Left lung (tissue), 10 donors: ENCODE measurements around the gene MON2. TPM values are rescaled to one million over a fixed set of nuclear protein-coding genes. Genes with fewer than 3 reads are reported as not detected.
A peak's percentile ranks its signal among the peaks of the same experiment; 100 is the strongest.

Experiments
- ATAC-seq: fragments of 200-7000 bp; cut with Tn5 transposase; one replicate; pipeline ENCODE4 v1.9.1; 2020; ENCODE audit warnings: moderate library complexity
- DNase-seq, 4 donors: peaks; one replicate each; pipeline ENCODE4 v3.0.0-alpha.2; 2013 to 2020
- H3K27ac ChIP-seq, 2 donors: fragments of 200-600 bp; sonication (generic) in 1 of 2; one replicate each; pipeline versions ENCODE4 v1.5.0 to v1.8.0; 2020 to 2021
- H3K27me3 ChIP-seq, 2 donors: fragments of 200-600 bp; sonication (generic) in 1 of 2; one replicate each; pipeline versions ENCODE4 v1.5.0 to v1.8.0; 2020 to 2021
- H3K36me3 ChIP-seq, 2 donors: fragments of 200-600 bp; sonication (generic) in 1 of 2; one replicate each; pipeline versions ENCODE4 v1.5.0 to v1.8.0; 2020 to 2021
- H3K4me1 ChIP-seq, 2 donors: fragments of 200-600 bp; one replicate each; pipeline ENCODE4 v1.8.0; 2021
- H3K4me3 ChIP-seq, 2 donors: fragments of 200-600 bp; sonication (generic) in 1 of 2; one replicate each; pipeline versions ENCODE4 v1.5.0 to v1.8.0; 2020 to 2021; ENCODE audit warnings: mild to moderate bottlenecking in 1 of 2
- H3K9me3 ChIP-seq, 2 donors: fragments of 200-600 bp; sonication (generic) in 1 of 2; one replicate each; pipeline versions ENCODE4 v1.5.0 to v1.8.0; 2020 to 2021
- intact Hi-C, 2 donors: fragments of 100-400 bp; cut with DNase I; formaldehyde crosslinking; loops; one replicate each; pipeline versions ENCODE4 v1.11.2 to v1.14.2; 2022
- polyA plus RNA-seq, 6 donors: library from polyadenylated mRNA; unstranded; fragments of 120-200 nt; gene quantifications; one replicate each; pipeline ENCODE4 v1.2.1, GENCODE V29; 2013; ENCODE audit not compliant: insufficient read length in 6 of 6
- total RNA-seq, 2 donors: library from RNA; stranded (reverse); fragmentation: NEBNext Ultra II Directional; extraction: Animal tissue kit (Norgen Biotek cat#: 25700); gene quantifications; one replicate each; pipeline ENCODE4 v1.2.1, GENCODE V29; 2021
- TF ChIP-seq, protein P1 (sequence below), 2 donors: fragments of 200-600 bp; sonication (generic) in 1 of 2; IDR thresholded peaks; one replicate each; pipeline versions ENCODE4 v1.5.0 to v1.8.0; 2021; ENCODE audit warnings: antibody characterized with exemption in 2 of 2
- donor health status: DM: no; HTN: yes; CAD: no.
- donor health status: DM: no; HTN: no; CAD: no.

The MON2 gene
- total and polyA plus RNA-seq, 8 donors: 48.5 to 96.2 (median 79.2) TPM

DNA sequence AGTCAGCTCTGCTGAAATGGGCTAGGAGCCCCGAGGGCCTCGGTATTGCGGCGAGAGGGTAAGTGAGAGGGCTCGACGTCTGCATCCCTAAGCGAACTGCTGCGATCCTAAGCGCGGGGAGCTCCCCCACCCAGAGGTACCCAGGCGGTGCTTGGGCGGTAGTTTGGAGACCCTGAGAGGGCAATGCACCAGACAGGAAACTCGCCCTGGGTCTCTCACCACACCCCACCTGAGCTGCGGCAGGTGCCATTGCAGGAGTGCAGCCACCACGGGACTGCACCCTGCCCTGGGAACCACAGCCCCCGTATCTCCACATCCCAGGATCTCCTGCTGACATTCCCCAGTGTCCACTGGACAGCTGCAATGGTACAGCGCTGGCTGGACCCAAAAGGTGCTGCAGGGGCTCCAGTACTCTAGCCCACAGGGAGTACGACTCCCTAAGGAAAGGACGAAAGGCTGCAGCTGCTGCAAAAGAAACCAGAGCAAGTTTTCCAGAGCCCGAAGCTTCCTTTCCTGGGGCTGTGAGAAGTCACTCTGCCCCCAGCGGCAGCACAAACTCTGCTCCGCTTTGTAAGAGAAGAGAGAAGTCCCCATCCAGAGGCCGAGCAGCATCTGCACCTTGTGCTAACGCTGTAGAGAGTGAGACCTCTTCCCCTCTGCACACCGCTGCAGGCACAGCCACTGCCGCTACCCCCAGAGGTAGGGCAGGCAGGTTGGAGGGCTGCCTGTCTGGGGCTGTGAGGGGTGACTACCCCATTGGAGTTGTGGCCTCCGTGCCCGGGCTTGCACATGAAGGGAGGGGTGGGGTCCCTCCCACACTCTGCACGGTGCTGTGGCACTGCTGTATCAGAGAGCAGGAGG lies 31.1 kb upstream of the MON2 start:
- H3K4me1 ChIP-seq: peaks cover 13 to 19% of the 10 kb centered on the region in 2 donors
- intact Hi-C loops: loop anchor here in 1 of 2 donors (10.0 kb wide), 1 partner anchor 359 kb away; no protein-coding TSS in a partner anchor
- TF ChIP-seq, protein P1, sequence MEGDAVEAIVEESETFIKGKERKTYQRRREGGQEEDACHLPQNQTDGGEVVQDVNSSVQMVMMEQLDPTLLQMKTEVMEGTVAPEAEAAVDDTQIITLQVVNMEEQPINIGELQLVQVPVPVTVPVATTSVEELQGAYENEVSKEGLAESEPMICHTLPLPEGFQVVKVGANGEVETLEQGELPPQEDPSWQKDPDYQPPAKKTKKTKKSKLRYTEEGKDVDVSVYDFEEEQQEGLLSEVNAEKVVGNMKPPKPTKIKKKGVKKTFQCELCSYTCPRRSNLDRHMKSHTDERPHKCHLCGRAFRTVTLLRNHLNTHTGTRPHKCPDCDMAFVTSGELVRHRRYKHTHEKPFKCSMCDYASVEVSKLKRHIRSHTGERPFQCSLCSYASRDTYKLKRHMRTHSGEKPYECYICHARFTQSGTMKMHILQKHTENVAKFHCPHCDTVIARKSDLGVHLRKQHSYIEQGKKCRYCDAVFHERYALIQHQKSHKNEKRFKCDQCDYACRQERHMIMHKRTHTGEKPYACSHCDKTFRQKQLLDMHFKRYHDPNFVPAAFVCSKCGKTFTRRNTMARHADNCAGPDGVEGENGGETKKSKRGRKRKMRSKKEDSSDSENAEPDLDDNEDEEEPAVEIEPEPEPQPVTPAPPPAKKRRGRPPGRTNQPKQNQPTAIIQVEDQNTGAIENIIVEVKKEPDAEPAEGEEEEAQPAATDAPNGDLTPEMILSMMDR (IDR thresholded peaks at IDR 0.05): peak in 1 of 2 donors; percentile 37
- H3K4me3 ChIP-seq: peak overlapping the region; percentile 18 to 33
- H3K27me3 ChIP-seq: peaks cover 10 to 50% of the 10 kb centered on the region in 2 donors
- DNase-seq (peak; percentile 25 to 72 (median 52)), ATAC-seq (peak; percentile 84)
- no peak overlapping the region for H3K27ac ChIP-seq
- no peaks in the 10 kb centered on the region for H3K9me3 ChIP-seq
- H3K36me3 ChIP-seq: no peaks in the 10 kb centered on the region

DNA sequence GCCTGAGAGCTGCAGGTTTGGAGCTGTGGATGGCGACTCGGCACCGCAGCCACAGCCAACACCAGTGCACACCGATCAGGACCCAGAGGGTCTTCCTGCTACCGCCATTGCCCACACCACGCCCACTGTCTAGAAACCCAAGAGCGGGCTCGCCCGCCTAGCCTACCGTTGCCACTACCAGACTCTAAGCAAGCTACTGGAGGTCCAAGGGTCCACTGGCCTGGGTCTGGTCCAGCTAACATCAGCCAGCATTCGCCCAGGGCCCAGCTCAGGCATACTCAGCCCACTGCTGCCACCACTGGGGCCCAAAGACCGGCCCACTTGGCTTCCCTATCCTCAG lies 30.5 kb upstream of the MON2 start:
- DNase-seq (peak in 1 of 4 donors; percentile 29), ATAC-seq (no peak)
- intact Hi-C loops: loop anchor here in 1 of 2 donors (10.0 kb wide), 1 partner anchor 359 kb away; no protein-coding TSS in a partner anchor
- TF ChIP-seq, protein P1 (IDR thresholded peaks at IDR 0.05): no peak
- Histone ChIP-seq H3K36me3 (no peaks in the 10 kb centered on the region), H3K9me3 (peaks cover 0 to 3% of the 10 kb centered on the region in 2 donors), H3K4me3 (no peak overlapping the region), H3K27me3 (peaks cover 10 to 45% of the 10 kb centered on the region in 2 donors), H3K27ac (no peak overlapping the region), H3K4me1 (peaks cover 13 to 19% of the 10 kb centered on the region in 2 donors)

DNA sequence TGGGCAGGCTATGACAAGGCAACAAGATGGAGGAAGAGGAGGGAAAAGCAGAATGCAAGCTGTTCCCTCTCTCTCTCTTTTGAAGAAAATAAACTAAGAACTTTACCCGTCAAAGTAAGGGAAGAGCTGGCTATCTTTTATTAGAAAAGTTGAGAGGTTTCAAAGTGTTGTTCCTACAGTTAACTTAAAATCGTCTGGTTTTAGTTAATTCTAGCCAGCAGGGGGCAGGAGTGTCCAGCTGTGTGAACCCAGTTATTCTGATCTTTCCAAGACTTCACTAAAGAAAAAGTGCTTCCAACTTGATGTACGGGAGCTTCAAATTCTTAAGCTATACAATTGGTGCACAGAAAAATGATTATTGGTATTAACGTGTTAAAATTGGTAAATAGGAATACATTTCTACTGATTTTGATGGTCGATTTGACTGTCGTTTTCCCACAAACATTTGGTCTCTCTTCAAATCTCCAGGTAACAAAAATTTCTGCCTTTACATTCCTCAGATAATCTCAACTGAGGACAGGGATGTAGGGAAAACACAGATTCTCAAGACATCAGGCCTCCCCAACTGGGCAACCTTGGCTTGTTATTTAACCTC lies 28.4 kb upstream of the MON2 start:
- H3K4me1 ChIP-seq: peaks cover 13 to 19% of the 10 kb centered on the region in 2 donors

DNA sequence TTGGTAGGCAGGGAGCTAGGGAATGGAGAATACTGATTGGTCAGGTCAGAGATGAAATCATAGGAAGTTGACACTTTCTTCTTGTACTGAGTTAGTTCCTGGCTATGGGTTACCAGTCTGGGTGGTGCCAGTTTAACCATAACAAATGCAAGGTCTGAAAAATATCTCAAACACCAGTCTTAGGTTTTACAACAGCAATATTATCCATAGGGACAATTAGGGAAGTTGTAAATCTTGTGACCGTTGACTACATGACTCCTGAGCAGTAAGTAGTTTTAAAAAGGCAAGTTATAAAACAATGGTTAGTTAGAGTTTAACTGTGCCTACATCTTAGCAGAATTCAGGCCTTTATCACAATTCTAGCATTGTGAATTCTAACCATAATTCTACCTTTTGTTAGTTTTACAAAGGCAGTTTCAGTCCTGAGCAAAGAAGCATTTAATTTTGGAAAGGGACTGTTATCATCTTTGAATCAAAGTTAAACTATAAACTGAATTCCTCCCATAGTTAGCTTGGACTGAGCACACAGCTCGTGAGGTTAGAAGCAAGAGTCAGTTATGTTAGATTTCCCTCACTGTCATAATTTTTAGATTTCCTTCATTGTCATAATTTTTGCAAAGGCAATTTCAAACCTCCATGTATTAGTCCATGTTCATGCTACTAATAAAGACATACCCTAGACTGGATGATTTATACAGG lies 19.7 kb upstream of the MON2 start:
- peaks cover 0 to 31% of the 10 kb centered on the region in 2 donors for H3K9me3 ChIP-seq
- no peak overlapping the region for H3K4me3 ChIP-seq
- H3K27ac ChIP-seq: no peak overlapping the region
- TF ChIP-seq, protein P1 (IDR thresholded peaks at IDR 0.05): no peak
- no peaks in the 10 kb centered on the region for H3K27me3 ChIP-seq
- ATAC-seq (no peak), DNase-seq (no peak)
- intact Hi-C loops: no loop called here
- no peaks in the 10 kb centered on the region for H3K4me1 ChIP-seq
- no peaks in the 10 kb centered on the region for H3K36me3 ChIP-seq

More for the DNA sequence above, 28.4 kb upstream of the MON2 start:
- Histone ChIP-seq H3K4me3 (no peak overlapping the region), H3K27ac (no peak overlapping the region), H3K9me3 (peaks cover 0 to 18% of the 10 kb centered on the region in 2 donors), H3K27me3 (peaks cover 10 to 32% of the 10 kb centered on the region in 2 donors), H3K36me3 (no peaks in the 10 kb centered on the region)
- intact Hi-C loops: loop anchor here in 1 of 2 donors (10.0 kb wide), 1 partner anchor 357 kb away; no protein-coding TSS in a partner anchor
- TF ChIP-seq, protein P1 (IDR thresholded peaks at IDR 0.05): peak; percentile 47 to 52
- ATAC-seq (peak; percentile 72), DNase-seq (peak in 2 of 4 donors; percentile 30 to 58)
